Measurements from ENCODE around the gene RALGPS1. TPM values are rescaled to one million over a fixed set of nuclear protein-coding genes. Genes with fewer than 3 reads are reported as not detected.

RALGPS1 gene
- 1 to 10 TPM in 2 of 3 donors, under 1 TPM in 1; 0.56 to 4.3 (median 2.3) TPM for polyA plus RNA-seq

GRCh38 chr9:126914458-126915280 lies at the start of gene RALGPS1:
RALGPS1 (plus strand) TSS chr9:126914782; CDS start chr9:126962290, 47,508 bp downstream.
- 1% methylated on average over 50 to 95 of the region's 105 CpGs for WGBS, 3 donors
- no peak within 1 kb of the TSS for H3K27ac ChIP-seq (ENCODE audit: low read depth, low read length)

- no peak overlapping the region for H3K27ac ChIP-seq (ENCODE audit: low read depth, low read length)
- WGBS, 3 donors, result 75 to 88% (median 82%) methylated on average over 7 of the region's 7 CpGs
Observed at GRCh38 chr9:126869368-126869767, 45.2 kb upstream of the RALGPS1 start.

GRCh38 chr9:126872516-126872915 lies 42.1 kb upstream of the RALGPS1 start:
- WGBS, 3 donors, result 78 to 84% (median 78%) methylated on average over 4 of the region's 4 CpGs
- H3K27ac ChIP-seq (ENCODE audit: low read depth, low read length), result no peak overlapping the region

GRCh38 chr9:126874546-126875314 lies 39.9 kb upstream of the RALGPS1 start:
- 72 to 76% (median 76%) methylated on average over 9 of the region's 9 CpGs for WGBS, 3 donors
- H3K27ac ChIP-seq (ENCODE audit: low read depth, low read length), result no peak overlapping the region

GRCh38 chr9:126875756-126876510 lies 38.6 kb upstream of the RALGPS1 start:
- 70 to 73% (median 72%) methylated on average over 4 of the region's 4 CpGs for WGBS, 3 donors
- no peak overlapping the region for H3K27ac ChIP-seq (ENCODE audit: low read depth, low read length)

- WGBS, 3 donors, result 84 to 87% (median 85%) methylated on average over 4 of the region's 4 CpGs
- no peak overlapping the region for H3K27ac ChIP-seq (ENCODE audit: low read depth, low read length)
Observed at GRCh38 chr9:126876531-126876930, 38.1 kb upstream of the RALGPS1 start.

- no peak overlapping the region for H3K27ac ChIP-seq (ENCODE audit: low read depth, low read length)
- 82 to 96% (median 83%) methylated on average over 9 of the region's 9 CpGs for WGBS, 3 donors
Observed at GRCh38 chr9:126877418-126877817, 37.2 kb upstream of the RALGPS1 start.

GRCh38 chr9:126879288-126879687 lies 35.3 kb upstream of the RALGPS1 start:
- 80 to 85% (median 84%) methylated on average over 9 of the region's 9 CpGs for WGBS, 3 donors

GRCh38 chr9:126880226-126880946 lies 34.2 kb upstream of the RALGPS1 start:
- 95 to 98% (median 96%) methylated on average over 23 of the region's 23 CpGs for WGBS, 3 donors
- H3K27ac ChIP-seq (ENCODE audit: low read depth, low read length), result no peak overlapping the region

More at GRCh38 chr9:126879288-126879687, 35.3 kb upstream of the RALGPS1 start:
- H3K27ac ChIP-seq (ENCODE audit: low read depth, low read length), result no peak overlapping the region

- 73 to 87% (median 79%) methylated on average over 6 of the region's 6 CpGs for WGBS, 3 donors
- H3K27ac ChIP-seq (ENCODE audit: low read depth, low read length), result no peak overlapping the region
Observed at GRCh38 chr9:126880947-126881332, 33.6 kb upstream of the RALGPS1 start.

GRCh38 chr9:126882746-126883145 lies 31.8 kb upstream of the RALGPS1 start:
- 90 to 96% (median 96%) methylated on average over 11 of the region's 11 CpGs for WGBS, 3 donors
- no peak overlapping the region for H3K27ac ChIP-seq (ENCODE audit: low read depth, low read length)

- WGBS, 3 donors, result 80 to 89% (median 85%) methylated on average over 15 of the region's 15 CpGs
- no peak overlapping the region for H3K27ac ChIP-seq (ENCODE audit: low read depth, low read length)
Observed at GRCh38 chr9:126883636-126884035, 30.9 kb upstream of the RALGPS1 start.

GRCh38 chr9:126885131-126885641 lies 29.4 kb upstream of the RALGPS1 start:
- 44 to 70% (median 46%) methylated on average over 6 of the region's 6 CpGs for WGBS, 3 donors
- H3K27ac ChIP-seq (ENCODE audit: low read depth, low read length), result no peak overlapping the region

GRCh38 chr9:126886034-126886822 lies 28.4 kb upstream of the RALGPS1 start:
- no peak overlapping the region for H3K27ac ChIP-seq (ENCODE audit: low read depth, low read length)
- WGBS, 3 donors, result 78 to 82% (median 80%) methylated on average over 23 of the region's 23 CpGs

GRCh38 chr9:126886897-126887296 lies 27.7 kb upstream of the RALGPS1 start:
- WGBS, 3 donors, result 75 to 81% (median 78%) methylated on average over 10 of the region's 10 CpGs
- H3K27ac ChIP-seq (ENCODE audit: low read depth, low read length), result no peak overlapping the region

GRCh38 chr9:126891676-126892075 lies 22.9 kb upstream of the RALGPS1 start:
- no peak overlapping the region for H3K27ac ChIP-seq (ENCODE audit: low read depth, low read length)
- 68 to 95% (median 85%) methylated on average over 3 of the region's 3 CpGs for WGBS, 3 donors

GRCh38 chr9:126893079-126893478 lies 21.5 kb upstream of the RALGPS1 start:
- whole genome bisulfite sequencing, 3 donors, result 14 to 40% (median 32%) methylated on average over 5 of the region's 5 CpGs
- no peak overlapping the region for H3K27ac ChIP-seq (ENCODE audit: low read depth, low read length)

Measured in adipose tissue (tissue), 3 donors.